Endodermal cell (in vitro differentiated cells): ENCODE results near the gene FOSB. TPM values are rescaled to one million over a fixed set of nuclear protein-coding genes. Genes with fewer than 3 reads are reported as not detected.

ENCODE experiments used
- DNase-seq: peaks from one replicate; pipeline ENCODE4 v3.0.0-alpha.2; 2017
- H3K27ac ChIP-seq: 2 replicates; pipeline ENCODE4 v1.5.1; 2013; ENCODE audit warnings: mild to moderate bottlenecking, low read depth, low read length, moderate library complexity
- H3K27me3 ChIP-seq: 2 replicates; pipeline ENCODE4 v1.6.1; 2013; ENCODE audit warnings: mild to moderate bottlenecking, low read length, moderate library complexity; ENCODE audit not compliant: insufficient read depth, control insufficient read depth, poor library complexity, severe bottlenecking
- H3K36me3 ChIP-seq: 2 replicates; pipeline ENCODE4 v1.7.0; 2013; ENCODE audit warnings: mild to moderate bottlenecking, low read length, moderate library complexity; ENCODE audit not compliant: control insufficient read depth, insufficient read depth
- H3K4me1 ChIP-seq: one replicate; pipeline ENCODE4 v1.7.0; 2013; ENCODE audit warnings: low read length; ENCODE audit not compliant: control insufficient read depth, insufficient read depth
- H3K4me3 ChIP-seq: 2 replicates; pipeline ENCODE4 v1.5.1; 2013; ENCODE audit warnings: mild to moderate bottlenecking, low read length, moderate library complexity
- H3K9ac ChIP-seq: 2 replicates; pipeline ENCODE4 v1.6.1; 2013; ENCODE audit warnings: mild to moderate bottlenecking, low read length, moderate library complexity; ENCODE audit not compliant: poor library complexity, severe bottlenecking; ENCODE audit errors: extremely low read depth
- H3K9me3 ChIP-seq: 2 replicates; pipeline ENCODE4 v1.6.1; 2013; ENCODE audit warnings: mild to moderate bottlenecking, low read length, moderate library complexity; ENCODE audit not compliant: control insufficient read depth
- H3K27ac Mint-ChIP-seq: 2 replicates; pipeline ENCODE4 v1.8.0; 2020; ENCODE audit warnings: mixed read lengths
- H3K27me3 Mint-ChIP-seq: 2 replicates; pipeline ENCODE4 v1.8.0; 2021; ENCODE audit warnings: mild to moderate bottlenecking, mixed read lengths; ENCODE audit not compliant: insufficient read depth
- H3K36me3 Mint-ChIP-seq: 2 replicates; pipeline ENCODE4 v1.8.0; 2020; ENCODE audit warnings: low read depth, mixed read lengths
- H3K4me1 Mint-ChIP-seq: 2 replicates; pipeline ENCODE4 v1.8.0; 2020; ENCODE audit warnings: mixed read lengths
- H3K4me3 Mint-ChIP-seq: 2 replicates; pipeline ENCODE4 v1.8.0; 2020; ENCODE audit warnings: mild to moderate bottlenecking, moderate library complexity, mixed read lengths
- H3K9me3 Mint-ChIP-seq: 2 replicates; pipeline ENCODE4 v1.8.0; 2020; ENCODE audit warnings: mild to moderate bottlenecking, mixed read lengths
- CTCF ChIP-seq: fragments of 200-600 bp; sonication (generic); conservative IDR thresholded peaks from 2 replicates; pipeline ENCODE4 v1.5.0; 2021; ENCODE audit warnings: antibody characterized with exemption, mild to moderate bottlenecking
- WGBS, 2 experiments: methylation state at CpG; one replicate each; pipeline versions ENCODE4 v1.1.5 to v1.1.7; 2013; ENCODE audit warnings: missing lambda C conversion rate in 2 of 2, mixed read lengths in 1 of 2; ENCODE audit not compliant: insufficient coverage in 1 of 2, insufficient read length in 1 of 2; 5-methylcytosine and 5-hydroxymethylcytosine counted together
- total RNA-seq, 2 donors: library from RNA; stranded (reverse); fragmentation: NEBNext Ultra II Directional in 1 of 2; extraction: Animal tissue kit (Norgen Biotek cat#: 25700) in 1 of 2; gene quantifications; 2 replicates in 1 of 2; 3 replicates in 1 of 2; pipeline ENCODE4 v1.2.1, GENCODE V29; 2021

The FOSB gene
- total RNA-seq, 2 donors from 2014 or later, result 1.6 to 3.0 TPM

- Mint-ChIP-seq H3K9me3 (no peaks in the 10 kb centered on the region), H3K36me3 (no peaks in the 10 kb centered on the region), H3K27me3 (peaks cover 10% of the 10 kb centered on the region), H3K27ac (peak overlapping the region; percentile 68), H3K4me3 (peak overlapping the region; percentile 60), H3K4me1 (peaks cover 12% of the 10 kb centered on the region)
- TF ChIP-seq CTCF, result no peak
- 43 to 47% methylated on average over 15 to 39 of the region's 44 CpGs for WGBS, 2 experiments
- Histone ChIP-seq H3K4me1 (no peaks in the 10 kb centered on the region), H3K9me3 (no peaks in the 10 kb centered on the region), H3K27me3 (peaks cover 13% of the 10 kb centered on the region), H3K9ac (no peak overlapping the region), H3K27ac (no peak overlapping the region), H3K4me3 (peak overlapping the region; percentile 4), H3K36me3 (no peaks in the 10 kb centered on the region)
- peak; percentile 67 for DNase-seq
Measured at GRCh38 chr19:45472563-45473366, 5.0 kb downstream of the FOSB start.

- H3K4me1 ChIP-seq, result no peaks in the 10 kb centered on the region
- peaks cover 17% of the 10 kb centered on the region for H3K4me1 Mint-ChIP-seq
- no peaks in the 10 kb centered on the region for H3K36me3 Mint-ChIP-seq
- H3K36me3 ChIP-seq, result no peaks in the 10 kb centered on the region
- no peak for TF ChIP-seq CTCF
- no peak overlapping the region for H3K4me3 ChIP-seq
- no peak for DNase-seq
- H3K4me3 Mint-ChIP-seq, result no peak overlapping the region
- no peak overlapping the region for H3K27ac ChIP-seq
- no peak overlapping the region for H3K27ac Mint-ChIP-seq
- peaks cover 10% of the 10 kb centered on the region for H3K27me3 Mint-ChIP-seq
- H3K27me3 ChIP-seq, result peaks cover 13% of the 10 kb centered on the region
- H3K9me3 ChIP-seq, result no peaks in the 10 kb centered on the region
- no peak overlapping the region for H3K9ac ChIP-seq
- 80 to 83% methylated on average over 1 to 4 of the region's 5 CpGs for WGBS, 2 experiments
- no peaks in the 10 kb centered on the region for H3K9me3 Mint-ChIP-seq
Measured at GRCh38 chr19:45473367-45473681, 5.5 kb downstream of the FOSB start.

- H3K9me3 Mint-ChIP-seq, result no peaks in the 10 kb centered on the region
- H3K27me3 Mint-ChIP-seq, result peaks cover 10% of the 10 kb centered on the region
- Histone ChIP-seq H3K4me1 (no peaks in the 10 kb centered on the region), H3K36me3 (no peaks in the 10 kb centered on the region), H3K9me3 (no peaks in the 10 kb centered on the region), H3K9ac (no peak overlapping the region), H3K27ac (no peak overlapping the region), H3K27me3 (peaks cover 13% of the 10 kb centered on the region), H3K4me3 (no peak overlapping the region)
- H3K4me3 Mint-ChIP-seq, result no peak overlapping the region
- no peak for DNase-seq
- TF ChIP-seq CTCF, result no peak
- H3K4me1 Mint-ChIP-seq, result peaks cover 17% of the 10 kb centered on the region
- WGBS, 2 experiments, result 84 to 95% methylated on average over 8 to 26 of the region's 27 CpGs
- no peaks in the 10 kb centered on the region for H3K36me3 Mint-ChIP-seq
- H3K27ac Mint-ChIP-seq, result peak overlapping the region; percentile 66
Measured at GRCh38 chr19:45473682-45474605, 6.1 kb downstream of the FOSB start.
